Neural progenitor cell (in vitro differentiated cells): Measurements from ENCODE around the gene TMEM256. TPM values are rescaled to one million over a fixed set of nuclear protein-coding genes. Genes with fewer than 3 reads are reported as not detected.

Experiments
- DNase-seq: peaks from one replicate; pipeline ENCODE4 v3.0.0-alpha.2; 2016; ENCODE audit warnings: low spot score
- H2AFZ ChIP-seq: fragments of 200-600 bp; sonication (generic); replicated peaks from 2 replicates; pipeline ENCODE4 v1.6.1; 2016; ENCODE audit warnings: antibody characterized with exemption
- H3F3A ChIP-seq: fragments of 200-600 bp; sonication (generic); 2 replicates; pipeline ENCODE4 v1.6.1; 2016; ENCODE audit warnings: antibody characterized with exemption, low read depth
- H3K27ac ChIP-seq: fragments of 200-600 bp; sonication (generic); 2 replicates; pipeline ENCODE4 v1.5.1; 2016; ENCODE audit warnings: mild to moderate bottlenecking
- H3K27me3 ChIP-seq: fragments of 200-600 bp; sonication (generic); 2 replicates; pipeline ENCODE4 v1.6.1; 2016; ENCODE audit warnings: mild to moderate bottlenecking, moderate library complexity
- H3K36me3 ChIP-seq: fragments of 200-600 bp; sonication (generic); 2 replicates; pipeline ENCODE4 v1.5.1; 2016
- H3K4me1 ChIP-seq: fragments of 200-600 bp; sonication (generic); 2 replicates; pipeline ENCODE4 v1.6.1; 2016; ENCODE audit warnings: mixed run types
- H3K4me2 ChIP-seq: fragments of 200-600 bp; sonication (generic); 2 replicates; pipeline ENCODE4 v1.6.1; 2016
- H3K4me3 ChIP-seq: fragments of 200-600 bp; sonication (generic); 2 replicates; pipeline ENCODE4 v1.5.1; 2016
- H3K79me2 ChIP-seq: fragments of 200-600 bp; sonication (generic); 2 replicates; pipeline ENCODE4 v1.6.1; 2016; ENCODE audit warnings: low read depth
- H3K9ac ChIP-seq: fragments of 200-600 bp; sonication (generic); 2 replicates; pipeline ENCODE4 v1.6.1; 2016
- H3K9me3 ChIP-seq: fragments of 200-600 bp; sonication (generic); 2 replicates; pipeline ENCODE4 v1.5.1; 2016; ENCODE audit warnings: low read depth
- H4K20me1 ChIP-seq: fragments of 200-600 bp; sonication (generic); 2 replicates; pipeline ENCODE4 v1.6.1; 2016; ENCODE audit warnings: low read depth
- H3K27ac Mint-ChIP-seq: 3 replicates; pipeline ENCODE4 v1.8.0; 2021; ENCODE audit warnings: mixed read lengths
- H3K27me3 Mint-ChIP-seq: 2 replicates; pipeline ENCODE4 v1.8.0; 2022; ENCODE audit warnings: low read depth, mild to moderate bottlenecking, inconsistent platforms, moderate library complexity, mixed read lengths; ENCODE audit not compliant: insufficient read depth
- H3K36me3 Mint-ChIP-seq: 3 replicates; pipeline ENCODE4 v1.8.0; 2021; ENCODE audit warnings: mixed read lengths
- H3K4me1 Mint-ChIP-seq: 3 replicates; pipeline ENCODE4 v1.8.0; 2021; ENCODE audit warnings: mixed read lengths
- H3K4me3 Mint-ChIP-seq: 3 replicates; pipeline ENCODE4 v1.8.0; 2021; ENCODE audit warnings: mild to moderate bottlenecking, moderate library complexity, mixed read lengths
- H3K9me3 Mint-ChIP-seq: 3 replicates; pipeline ENCODE4 v1.8.0; 2020; ENCODE audit warnings: mixed read lengths
- CTCF ChIP-seq: fragments of 200-600 bp; sonication (generic); IDR thresholded peaks from 2 replicates; pipeline ENCODE4 v1.5.1; 2017; ENCODE audit warnings: antibody characterized with exemption, mild to moderate bottlenecking
- EZH2 ChIP-seq: fragments of 200-600 bp; sonication (generic); IDR thresholded peaks from 2 replicates; pipeline ENCODE4 v1.6.1; 2017; ENCODE audit warnings: antibody characterized with exemption, mild to moderate bottlenecking, moderate library complexity
- EZH2phosphoT487 ChIP-seq: fragments of 200-600 bp; sonication (generic); IDR thresholded peaks from 2 replicates; pipeline ENCODE4 v1.6.1; 2017; ENCODE audit warnings: antibody characterized with exemption
- total RNA-seq: library from RNA; depleted of rRNA; stranded (reverse); fragments of >200 nt; gene quantifications from 2 replicates; pipeline ENCODE4 v1.2.3, GENCODE V29; 2015; ENCODE audit warnings: low replicate concordance

The TMEM256 gene
- total RNA-seq, 1 donor from 2014 or later: 72.0 TPM

DNA sequence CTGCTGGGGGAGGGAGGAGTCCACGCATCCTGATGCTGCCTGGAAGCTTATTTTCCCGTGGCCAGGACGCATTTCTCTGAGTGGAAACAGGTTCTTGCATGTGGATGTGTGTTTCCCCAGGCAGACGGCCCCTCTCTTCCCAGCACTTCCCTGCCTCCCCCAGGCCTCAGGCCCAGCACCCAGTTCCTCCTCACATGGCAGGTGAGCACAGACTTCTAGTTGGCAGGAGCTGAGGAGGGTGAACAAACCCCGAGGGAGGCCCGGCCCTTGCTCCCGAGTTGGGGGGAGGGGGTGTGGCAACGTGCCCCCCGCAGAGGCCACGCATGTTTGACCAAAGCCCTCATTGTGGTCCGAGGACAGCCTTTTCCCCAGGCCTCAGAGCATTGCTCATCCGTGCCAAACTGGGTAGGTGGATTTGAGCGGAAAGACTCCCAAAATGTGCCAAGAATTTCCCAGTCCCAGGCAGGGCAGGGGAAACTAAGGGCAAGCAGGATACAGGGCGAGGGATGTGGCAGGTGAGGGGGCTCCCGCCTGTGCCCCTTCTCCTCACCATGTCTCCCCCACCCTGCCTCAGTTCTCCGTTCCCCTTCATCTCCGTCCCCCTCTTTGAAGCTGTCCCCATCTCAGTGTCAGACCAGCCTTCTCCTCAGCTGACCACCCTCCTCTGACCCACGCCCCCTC, 14.7 kb upstream of the TMEM256 start:
- no peak for DNase-seq
- H3K36me3 Mint-ChIP-seq: peaks cover 22% of the 10 kb centered on the region
- H2AFZ ChIP-seq: no peak overlapping the region
- H3K9me3 Mint-ChIP-seq: no peaks in the 10 kb centered on the region
- peaks cover 13% of the 10 kb centered on the region for H3K4me1 ChIP-seq
- no peaks in the 10 kb centered on the region for H3F3A ChIP-seq
- no peak overlapping the region for H3K4me2 ChIP-seq
- TF ChIP-seq EZH2phosphoT487 (no peak), CTCF (no peak), EZH2 (no peak)
- no peak overlapping the region for H3K4me3 ChIP-seq
- peaks cover 41% of the 10 kb centered on the region for H4K20me1 ChIP-seq
- peak overlapping the region; percentile 71 for H3K4me3 Mint-ChIP-seq
- peak overlapping the region; percentile 13 for H3K27ac ChIP-seq
- H3K27me3 Mint-ChIP-seq: peaks cover 15% of the 10 kb centered on the region
- no peaks in the 10 kb centered on the region for H3K9me3 ChIP-seq
- H3K79me2 ChIP-seq: no peaks in the 10 kb centered on the region
- H3K27ac Mint-ChIP-seq: peak overlapping the region; percentile 88
- peaks cover 41% of the 10 kb centered on the region for H3K4me1 Mint-ChIP-seq
- no peak overlapping the region for H3K9ac ChIP-seq
- H3K27me3 ChIP-seq: no peaks in the 10 kb centered on the region
- no peaks in the 10 kb centered on the region for H3K36me3 ChIP-seq

DNA sequence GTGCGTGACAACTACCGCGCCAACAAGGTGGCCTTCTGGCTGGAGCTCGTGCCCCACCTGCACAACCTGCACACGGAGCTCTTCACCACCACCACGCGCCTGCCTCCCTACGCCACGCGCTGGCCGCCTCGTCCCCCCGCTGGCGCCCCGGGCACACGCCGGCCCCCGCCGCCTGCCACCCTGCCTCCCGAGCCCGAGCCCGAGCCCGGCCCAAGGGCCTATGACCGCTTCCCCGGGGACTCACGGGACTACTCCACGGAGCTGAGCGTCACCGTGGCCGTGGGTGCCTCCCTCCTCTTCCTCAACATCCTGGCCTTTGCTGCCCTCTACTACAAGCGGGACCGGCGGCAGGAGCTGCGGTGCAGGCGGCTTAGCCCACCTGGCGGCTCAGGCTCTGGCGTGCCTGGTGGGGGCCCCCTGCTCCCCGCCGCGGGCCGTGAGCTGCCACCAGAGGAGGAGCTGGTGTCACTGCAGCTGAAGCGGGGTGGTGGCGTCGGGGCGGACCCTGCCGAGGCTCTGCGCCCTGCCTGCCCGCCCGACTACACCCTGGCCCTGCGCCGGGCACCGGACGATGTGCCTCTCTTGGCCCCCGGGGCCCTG, 13.3 kb upstream of the TMEM256 start:
- Histone ChIP-seq H2AFZ (no peak overlapping the region), H3K4me2 (no peak overlapping the region), H3K27me3 (no peaks in the 10 kb centered on the region), H3K9ac (no peak overlapping the region), H3K4me3 (no peak overlapping the region), H3K27ac (no peak overlapping the region), H3K36me3 (peaks cover 7% of the 10 kb centered on the region), H4K20me1 (peaks cover 54% of the 10 kb centered on the region), H3K4me1 (peaks cover 21% of the 10 kb centered on the region), H3K9me3 (no peaks in the 10 kb centered on the region), H3F3A (no peaks in the 10 kb centered on the region), H3K79me2 (no peaks in the 10 kb centered on the region)
- Mint-ChIP-seq H3K27ac (no peak overlapping the region), H3K27me3 (peaks cover 5% of the 10 kb centered on the region), H3K4me1 (peaks cover 49% of the 10 kb centered on the region), H3K4me3 (no peak overlapping the region), H3K9me3 (no peaks in the 10 kb centered on the region), H3K36me3 (peaks cover 22% of the 10 kb centered on the region)
- no peak for DNase-seq
- TF ChIP-seq EZH2: no peak
- TF ChIP-seq EZH2phosphoT487: no peak
- no peak for TF ChIP-seq CTCF

GRCh38 chr17:7416323-7416722, 12.4 kb upstream of the TMEM256 start:
- no peak overlapping the region for H3K9ac ChIP-seq
- H2AFZ ChIP-seq: no peak overlapping the region
- no peak overlapping the region for H3K27ac ChIP-seq
- TF ChIP-seq CTCF: no peak
- no peak for TF ChIP-seq EZH2phosphoT487
- TF ChIP-seq EZH2: no peak
- no peaks in the 10 kb centered on the region for H3K27me3 ChIP-seq
- Mint-ChIP-seq H3K9me3 (no peaks in the 10 kb centered on the region), H3K27ac (peak overlapping the region; percentile 40), H3K36me3 (peaks cover 24% of the 10 kb centered on the region), H3K4me3 (peak overlapping the region; percentile 33), H3K4me1 (peaks cover 48% of the 10 kb centered on the region), H3K27me3 (peaks cover 5% of the 10 kb centered on the region)
- no peak for DNase-seq
- no peak overlapping the region for H3K4me2 ChIP-seq
- H3K79me2 ChIP-seq: no peaks in the 10 kb centered on the region
- H4K20me1 ChIP-seq: peaks cover 59% of the 10 kb centered on the region
- no peak overlapping the region for H3K4me3 ChIP-seq
- peaks cover 21% of the 10 kb centered on the region for H3K4me1 ChIP-seq
- H3F3A ChIP-seq: no peaks in the 10 kb centered on the region
- H3K36me3 ChIP-seq: peaks cover 8% of the 10 kb centered on the region
- H3K9me3 ChIP-seq: no peaks in the 10 kb centered on the region
